Esophagus muscularis mucosa (tissue), 4 donors: Measurements from ENCODE around the gene AADACL4. TPM values are rescaled to one million over a fixed set of nuclear protein-coding genes. Genes with fewer than 3 reads are reported as not detected.

Source experiments
- DNase-seq: peaks from one replicate; pipeline ENCODE4 v3.0.0-alpha.2; 2017; ENCODE audit errors: extremely low spot score
- H3K27ac ChIP-seq, 4 donors: fragments of 200-600 bp; sonication (generic); replicated peaks in 1 of 4; 1 replicate in 3 of 4; 2 replicates in 1 of 4; pipeline ENCODE4 v1.5.1; 2016 to 2019; ENCODE audit warnings: mild to moderate bottlenecking in 1 of 4
- H3K27me3 ChIP-seq, 4 donors: fragments of 200-600 bp; sonication (generic); one replicate each; pipeline versions ENCODE4 v1.5.1 to v1.6.0; 2016 to 2019
- H3K36me3 ChIP-seq, 4 donors: fragments of 200-600 bp; sonication (generic); one replicate each; pipeline ENCODE4 v1.5.1; 2016 to 2019
- H3K4me1 ChIP-seq, 4 donors: fragments of 200-600 bp; sonication (generic); one replicate each; pipeline ENCODE4 v1.5.1; 2016 to 2019
- H3K4me3 ChIP-seq, 4 donors: fragments of 200-600 bp; sonication (generic); 1 replicate in 2 of 4; 2 replicates in 2 of 4; pipeline ENCODE4 v1.5.1; 2016 to 2019; ENCODE audit warnings: mild to moderate bottlenecking in 4 of 4, moderate library complexity in 1 of 4
- H3K9me3 ChIP-seq, 4 donors: fragments of 200-600 bp; sonication (generic); 1 replicate in 3 of 4; 2 replicates in 1 of 4; pipeline ENCODE4 v1.5.1; 2016 to 2019
- CTCF ChIP-seq, 3 experiments: fragments of 200-600 bp in 2 of 3; fragments of 450-650 bp in 1 of 3; sonication (generic) in 2 of 3; IDR thresholded peaks; one replicate each; pipeline ENCODE4 v1.5.1; 2017 to 2019; ENCODE audit warnings: antibody characterized with exemption in 3 of 3, mild to moderate bottlenecking in 2 of 3, moderate library complexity in 1 of 3
- EP300 ChIP-seq: sonication (generic); formaldehyde crosslinking; IDR thresholded peaks from one replicate; pipeline ENCODE4 v1.6.1; 2017; ENCODE audit warnings: antibody characterized with exemption
- POLR2A ChIP-seq: fragments of 450-650 bp; IDR thresholded peaks from one replicate; pipeline ENCODE4 v1.6.1; 2017; ENCODE audit warnings: antibody characterized with exemption, moderate library complexity, mild to moderate bottlenecking, low read depth
- POLR2AphosphoS5 ChIP-seq, 2 donors: sonication (generic); formaldehyde crosslinking; IDR thresholded peaks; one replicate each; pipeline ENCODE4 v1.6.1; 2017; ENCODE audit warnings: antibody characterized with exemption in 2 of 2
- WGBS: methylation state at CpG from one replicate; pipeline ENCODE4 v1.1.5; 2018; 5-methylcytosine and 5-hydroxymethylcytosine counted together
- intact Hi-C: fragments of 100-400 bp; cut with DNase I; formaldehyde crosslinking; loops from one replicate; pipeline ENCODE4 v1.15.1; 2023
- total RNA-seq, 4 donors: library from RNA; depleted of rRNA; stranded (reverse); fragments of >200 nt; gene quantifications; one replicate each; pipeline versions ENCODE4 v1.1.0 to v1.2.1, GENCODE V29; 2016

The AADACL4 gene
- total RNA-seq, 4 donors from 2014 or later: not detected

GRCh38 chr1:12601700-12602658 is 41.9 kb upstream of the AADACL4 start:
- intact Hi-C loops: loop anchor here (2.0 kb wide), 1 partner anchor 15 kb away; no protein-coding TSS in a partner anchor
- WGBS: 45% methylated on average over 11 of the region's 13 CpGs
- Histone ChIP-seq H3K27ac (peak overlapping the region; percentile 92 to 95 (median 94)), H3K9me3 (no peaks in the 10 kb centered on the region), H3K36me3 (peaks cover 0 to 26% (median 8%) of the 10 kb centered on the region in 4 donors), H3K4me3 (no peak overlapping the region), H3K4me1 (peaks cover 82 to 91% (median 85%) of the 10 kb centered on the region in 4 donors), H3K27me3 (no peaks in the 10 kb centered on the region)
- no peak for TF ChIP-seq CTCF (IDR thresholded peaks at IDR 0.05)
- peak in 1 of 2 donors; percentile 50 for TF ChIP-seq POLR2AphosphoS5 (IDR thresholded peaks at IDR 0.05)
- no peak for TF ChIP-seq POLR2A
- DNase-seq: no peak

GRCh38 chr1:12602659-12603024 is 41.2 kb upstream of the AADACL4 start:
- 88% methylated on average over 6 of the region's 6 CpGs for WGBS
- H3K4me1 ChIP-seq: peaks cover 76 to 84% (median 78%) of the 10 kb centered on the region in 4 donors
- no peak for DNase-seq
- peaks cover 0 to 33% (median 8%) of the 10 kb centered on the region in 4 donors for H3K36me3 ChIP-seq
- no peak overlapping the region for H3K4me3 ChIP-seq
- TF ChIP-seq POLR2A: no peak
- TF ChIP-seq EP300: no peak
- TF ChIP-seq POLR2AphosphoS5 (IDR thresholded peaks at IDR 0.05): no peak
- TF ChIP-seq CTCF (IDR thresholded peaks at IDR 0.05): no peak
- H3K27me3 ChIP-seq: no peaks in the 10 kb centered on the region
- intact Hi-C loops: no loop called here
- H3K9me3 ChIP-seq: no peaks in the 10 kb centered on the region
- peak overlapping the region; percentile 92 to 95 (median 94) for H3K27ac ChIP-seq

GRCh38 chr1:12603224-12603623 is 40.7 kb upstream of the AADACL4 start:
- H3K4me3 ChIP-seq: no peak overlapping the region
- H3K36me3 ChIP-seq: peaks cover 0 to 39% (median 8%) of the 10 kb centered on the region in 4 donors
- no peaks in the 10 kb centered on the region for H3K9me3 ChIP-seq
- H3K27ac ChIP-seq: peak overlapping the region; percentile 92 to 95 (median 94)
- intact Hi-C loops: no loop called here
- no peak for TF ChIP-seq POLR2AphosphoS5 (IDR thresholded peaks at IDR 0.05)
- TF ChIP-seq CTCF (IDR thresholded peaks at IDR 0.05): no peak
- TF ChIP-seq POLR2A: no peak
- TF ChIP-seq EP300: no peak
- peaks cover 72 to 79% (median 74%) of the 10 kb centered on the region in 4 donors for H3K4me1 ChIP-seq
- H3K27me3 ChIP-seq: no peaks in the 10 kb centered on the region
- DNase-seq: no peak
- 78% methylated on average over 9 of the region's 9 CpGs for WGBS

- intact Hi-C loops: no loop called here
- no peak for DNase-seq
These were observed 39.6 kb upstream of the AADACL4 start for GRCh38 chr1:12604114-12604874.

More at GRCh38 chr1:12604114-12604874, 39.6 kb upstream of the AADACL4 start:
- H3K9me3 ChIP-seq: no peaks in the 10 kb centered on the region
- no peaks in the 10 kb centered on the region for H3K27me3 ChIP-seq
- H3K36me3 ChIP-seq: peaks cover 0 to 42% (median 9%) of the 10 kb centered on the region in 4 donors
- peaks cover 70 to 79% (median 74%) of the 10 kb centered on the region in 4 donors for H3K4me1 ChIP-seq
- WGBS: 58% methylated on average over 16 of the region's 16 CpGs
- H3K4me3 ChIP-seq: no peak overlapping the region
- H3K27ac ChIP-seq: peak overlapping the region; percentile 92 to 95 (median 94)
- TF ChIP-seq POLR2AphosphoS5 (IDR thresholded peaks at IDR 0.05) (peak; percentile 59 to 75), EP300 (no peak)
